ENCODE data around the gene SH2D2A. TPM values are rescaled to one million over a fixed set of nuclear protein-coding genes. Genes with fewer than 3 reads are reported as not detected.
"Not testable (repeated sequence)": the region's sequence is repeated elsewhere in the genome, so short reads cannot be mapped to it uniquely, and the experiment has no call there.

The SH2D2A gene
- total RNA-seq, 1 experiment from 2014 or later: not detected

DNA sequence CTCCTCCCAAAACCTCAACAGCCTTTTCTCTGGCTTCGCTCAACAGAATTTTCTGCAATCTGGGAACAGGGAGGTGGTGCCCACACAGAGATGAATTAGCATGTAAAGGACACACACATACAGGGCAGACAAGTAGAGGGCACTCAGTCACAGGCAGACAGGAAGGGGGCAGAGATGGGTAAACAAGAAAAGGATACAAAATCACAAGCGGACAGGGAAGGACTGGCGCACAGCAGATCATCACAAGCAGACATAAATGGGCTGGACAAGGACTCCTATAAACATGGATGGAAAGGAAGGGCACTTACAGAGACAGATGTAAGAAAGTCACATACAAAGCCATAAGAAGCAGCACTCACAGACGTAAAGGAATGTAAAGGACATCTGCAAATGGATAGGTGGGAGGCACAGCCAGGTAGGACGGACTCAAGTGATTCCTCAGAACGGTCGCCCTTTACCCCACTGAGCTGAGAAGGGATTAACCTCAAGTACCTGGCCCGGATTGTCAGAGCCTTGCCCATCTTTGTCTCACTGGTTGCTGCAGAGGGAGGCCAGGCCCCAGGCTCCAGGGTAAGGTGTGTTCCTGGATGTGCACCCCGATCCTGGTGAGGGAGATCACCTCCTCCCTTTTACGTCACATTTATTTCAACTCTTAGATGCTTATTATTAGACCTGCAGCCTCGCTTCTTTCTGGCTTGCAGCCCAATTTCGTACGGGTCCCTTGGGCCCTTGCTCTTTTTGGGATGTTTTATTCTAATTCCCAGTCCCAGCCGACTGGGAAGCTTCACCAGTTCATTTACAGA is 50.1 kb downstream of the SH2D2A start:
- in situ Hi-C loops (cut with HindIII; ENCODE audit: low pct_unique_long_range_greater_than_20kb, low sequenced_read_pairs): no loop called here
- DNase-seq (ENCODE audit: low read depth, low spot score): no peak

DNA sequence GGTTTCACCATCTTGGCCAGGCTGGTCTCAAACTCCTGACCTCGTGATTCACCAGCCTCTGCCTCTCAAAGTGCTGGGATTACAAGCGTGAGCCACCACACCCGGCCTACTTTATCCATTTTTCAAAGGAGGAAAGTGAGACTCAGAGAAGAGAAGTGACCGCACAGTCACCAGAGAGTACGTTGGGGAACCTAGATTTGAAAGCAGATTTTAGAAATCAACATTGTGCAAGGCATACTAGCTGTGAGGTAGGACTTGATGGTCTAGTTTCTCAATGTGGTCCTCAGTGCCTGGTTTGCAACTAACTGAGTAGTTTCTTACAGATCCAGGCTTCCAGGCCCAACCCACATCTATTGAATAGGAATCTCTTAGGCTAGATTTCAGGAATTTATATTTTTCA is 51.0 kb downstream of the SH2D2A start:
- in situ Hi-C loops (cut with HindIII; ENCODE audit: low pct_unique_long_range_greater_than_20kb, low sequenced_read_pairs): no loop called here

DNA sequence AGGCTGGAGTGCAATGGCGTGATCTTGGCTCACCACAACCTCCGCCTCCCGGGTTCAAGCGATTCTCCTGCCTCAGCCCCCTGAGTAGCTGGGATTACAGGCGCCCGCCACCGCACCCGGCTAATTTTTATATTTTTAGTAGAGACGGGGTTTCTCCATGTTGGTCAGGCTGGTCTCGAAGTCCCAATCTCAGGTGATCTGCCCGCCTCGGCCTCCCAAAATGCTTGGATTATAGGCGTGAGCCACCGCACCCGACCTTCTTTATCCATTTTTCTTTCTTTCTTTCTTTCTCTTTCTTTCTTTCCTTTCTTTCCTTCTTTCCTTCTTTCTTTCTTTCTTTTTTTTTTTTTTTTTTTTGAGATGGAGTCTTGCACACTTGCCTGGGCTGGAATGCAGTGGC is 51.5 kb downstream of the SH2D2A start:
- DNase-seq (ENCODE audit: low read depth, low spot score); in situ Hi-C loops (cut with HindIII; ENCODE audit: low pct_unique_long_range_greater_than_20kb, low sequenced_read_pairs): not testable (repeated sequence)

More for the DNA sequence above, 51.0 kb downstream of the SH2D2A start:
- DNase-seq (ENCODE audit: low read depth, low spot score): no peak

DNA sequence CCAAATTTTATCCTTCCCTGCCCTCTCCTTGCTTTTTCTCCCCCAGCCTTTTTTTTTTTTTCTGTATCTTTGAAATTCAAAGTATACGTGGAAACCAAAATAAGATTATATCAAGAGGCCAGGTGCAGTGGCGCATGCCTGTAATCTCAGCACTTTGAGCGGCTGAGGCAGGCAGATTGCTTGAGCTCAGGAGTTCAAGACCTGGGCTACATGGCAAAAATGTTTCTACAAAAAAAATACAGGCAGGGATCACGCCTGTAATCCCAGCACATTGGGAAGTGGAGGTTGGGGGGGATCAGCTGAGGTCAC is 55.9 kb downstream of the SH2D2A start:
- in situ Hi-C loops (cut with HindIII; ENCODE audit: low pct_unique_long_range_greater_than_20kb, low sequenced_read_pairs): no loop called here

DNA sequence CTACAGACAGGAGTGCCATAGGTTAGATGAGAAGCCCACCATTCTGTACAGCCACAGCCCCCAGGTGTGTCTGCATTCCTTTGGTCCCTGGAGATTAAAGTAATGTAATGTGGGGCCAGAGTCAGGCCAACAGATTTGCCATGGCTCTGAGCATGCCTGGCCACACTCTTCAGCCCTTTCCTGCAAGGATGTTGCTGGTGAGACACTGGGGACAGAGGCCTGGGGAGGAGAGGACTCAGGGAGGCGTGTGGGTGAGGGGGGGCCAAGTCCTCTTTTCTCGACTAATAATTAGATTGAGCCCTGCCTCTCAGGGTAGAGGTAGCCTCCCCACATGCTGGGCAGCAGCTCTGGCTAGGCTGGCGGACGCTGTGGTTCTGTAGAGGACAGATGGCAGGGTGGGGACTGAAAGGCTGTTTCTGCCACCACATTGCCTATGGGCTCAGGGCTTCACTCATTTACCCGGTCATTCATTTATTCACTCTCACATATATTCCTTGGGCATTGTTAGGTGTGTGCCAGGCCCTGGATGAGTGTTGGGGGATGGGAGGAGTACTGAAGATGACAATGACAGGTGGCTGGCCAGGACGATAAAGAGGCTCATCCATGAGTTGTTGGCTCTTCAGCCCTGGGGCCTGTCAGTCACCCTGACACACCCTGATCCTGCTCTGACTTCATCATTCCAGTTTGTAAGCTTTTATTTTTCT is 56.4 kb downstream of the SH2D2A start:
- in situ Hi-C loops (cut with HindIII; ENCODE audit: low pct_unique_long_range_greater_than_20kb, low sequenced_read_pairs): no loop called here

More for the DNA sequence above, 55.9 kb downstream of the SH2D2A start:
- no peak for DNase-seq (ENCODE audit: low read depth, low spot score)

DNA sequence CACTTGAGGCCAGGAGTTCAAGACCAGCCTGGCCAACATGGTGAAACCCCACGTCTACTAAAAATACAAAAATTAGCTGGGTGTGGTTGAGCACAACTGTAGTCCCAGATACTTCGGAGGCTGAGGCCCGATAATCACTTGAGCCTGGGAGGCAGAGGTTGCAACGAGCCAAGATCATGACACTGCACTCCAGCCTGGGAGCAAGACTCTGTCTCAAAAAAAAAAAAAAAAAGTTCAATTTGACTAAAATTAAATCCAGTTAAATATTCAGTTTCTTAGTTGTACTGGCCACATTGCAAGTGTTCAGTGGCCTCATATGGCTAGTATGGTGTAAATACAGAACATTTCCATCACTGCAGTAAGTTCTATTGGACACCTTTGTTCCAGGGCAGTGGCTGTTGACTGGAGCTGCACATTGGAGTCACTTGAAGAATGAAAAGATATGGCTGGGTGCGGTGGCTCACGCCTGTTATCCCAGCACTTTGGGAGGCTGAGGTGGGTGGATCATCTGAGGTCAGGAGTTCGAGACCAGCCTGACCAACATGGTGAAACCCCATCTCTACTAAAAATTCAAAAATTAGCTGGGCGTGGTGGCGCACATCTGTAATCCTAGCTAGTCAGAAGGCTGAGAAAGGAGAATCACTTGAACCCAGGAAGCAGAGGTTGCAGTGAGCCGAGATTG is 58.9 kb downstream of the SH2D2A start:
- in situ Hi-C loops (cut with HindIII; ENCODE audit: low pct_unique_long_range_greater_than_20kb, low sequenced_read_pairs): not testable (repeated sequence)

More for the DNA sequence above, 56.4 kb downstream of the SH2D2A start:
- DNase-seq (ENCODE audit: low read depth, low spot score): no peak

DNA sequence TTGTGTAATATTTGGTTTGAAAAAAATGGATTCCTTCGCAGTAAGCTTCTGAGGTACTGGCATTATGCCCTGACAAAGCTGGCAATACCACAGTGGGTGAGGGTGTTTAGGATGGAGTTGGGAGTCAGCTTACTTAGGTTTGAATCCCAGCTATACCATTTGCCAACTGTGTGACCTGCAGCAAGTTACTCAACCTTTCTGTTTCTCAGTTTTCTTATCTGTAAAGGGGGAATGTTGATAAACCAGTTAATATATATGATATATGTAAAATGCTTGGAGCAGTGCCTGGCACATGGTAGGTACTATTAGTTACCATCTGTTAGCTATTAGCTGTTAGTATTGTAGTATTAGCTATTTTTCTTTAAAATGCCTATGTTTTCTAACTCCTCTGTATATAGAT is 60.3 kb downstream of the SH2D2A start:
- in situ Hi-C loops (cut with HindIII; ENCODE audit: low pct_unique_long_range_greater_than_20kb, low sequenced_read_pairs): no loop called here
- DNase-seq (ENCODE audit: low read depth, low spot score): no peak

More for the DNA sequence above, 58.9 kb downstream of the SH2D2A start:
- not testable (repeated sequence) for DNase-seq (ENCODE audit: low read depth, low spot score)

Other genes starting within 250 kb of the SH2D2A start
- gene IQGAP3, start 244.3 kb downstream of the SH2D2A start, total RNA-seq (2014; rRNA removed; shearing (Covaris generic)): 10.1 and 10.3 TPM in 2 replicates
- gene TTC24, start 237.1 kb downstream of the SH2D2A start, total RNA-seq (2014; rRNA removed; shearing (Covaris generic)): not detected in 2 replicates
- gene NAXE, start 225.1 kb downstream of the SH2D2A start, total RNA-seq (2014; rRNA removed; shearing (Covaris generic)): 216 and 229 TPM in 2 replicates
- gene GPATCH4, start 215.4 kb downstream of the SH2D2A start, total RNA-seq (2014; rRNA removed; shearing (Covaris generic)): 26.4 and 27.3 TPM in 2 replicates
- not detected in 2 replicates for gene HAPLN2, start 197.4 kb downstream of the SH2D2A start, total RNA-seq (2014; rRNA removed; shearing (Covaris generic))
- gene BCAN, start 174.7 kb downstream of the SH2D2A start, total RNA-seq (2014; rRNA removed; shearing (Covaris generic)): 34.2 and 43.7 TPM in 2 replicates
- gene NES, start 139.4 kb downstream of the SH2D2A start, total RNA-seq (2014; rRNA removed; shearing (Covaris generic)): 81.0 and 97.4 TPM in 2 replicates
- gene CRABP2, start 111.3 kb downstream of the SH2D2A start, total RNA-seq (2014; rRNA removed; shearing (Covaris generic)): 0.29 TPM in 1 of 2 replicates, not detected in the other
- gene METTL25B, start 88.4 kb downstream of the SH2D2A start, total RNA-seq (2014; rRNA removed; shearing (Covaris generic)): 12.5 and 15.1 TPM in 2 replicates
- gene ISG20L2, start 88.1 kb downstream of the SH2D2A start, total RNA-seq (2014; rRNA removed; shearing (Covaris generic)): 20.0 and 29.1 TPM in 2 replicates
- 152 and 180 TPM in 2 replicates for gene MRPL24, start 75.8 kb downstream of the SH2D2A start, total RNA-seq (2014; rRNA removed; shearing (Covaris generic))
- gene HDGF, start 65.2 kb downstream of the SH2D2A start, total RNA-seq (2014; rRNA removed; shearing (Covaris generic)): 189 and 191 TPM in 2 replicates
- gene PRCC, start 49.3 kb downstream of the SH2D2A start, total RNA-seq (2014; rRNA removed; shearing (Covaris generic)): 30.6 and 34.0 TPM in 2 replicates
- not detected in 2 replicates for gene INSRR, start 42.3 kb upstream of the SH2D2A start, total RNA-seq (2014; rRNA removed; shearing (Covaris generic))
- 0.32 and 0.53 TPM in 2 replicates for gene NTRK1, start 44.0 kb upstream of the SH2D2A start, total RNA-seq (2014; rRNA removed; shearing (Covaris generic))
- gene PEAR1, start 76.9 kb upstream of the SH2D2A start, total RNA-seq (2014; rRNA removed; shearing (Covaris generic)): not detected in 2 replicates
- not detected in 2 replicates for gene LRRC71, start 103.8 kb upstream of the SH2D2A start, total RNA-seq (2014; rRNA removed; shearing (Covaris generic))
- 37.9 and 40.9 TPM in 2 replicates for gene ARHGEF11, start 228.9 kb upstream of the SH2D2A start, total RNA-seq (2014; rRNA removed; shearing (Covaris generic))